RCC 7860 (cell line): ENCODE data around the gene FXYD3.
"Not testable (repeated sequence)": the region's sequence is repeated elsewhere in the genome, so short reads cannot be mapped to it uniquely, and the experiment has no call there.

Experiments
- DNase-seq: peaks from one replicate; pipeline ENCODE4 v3.0.0-alpha.2; 2015; ENCODE audit warnings: low spot score
- FAIRE-seq: peaks from 2 replicates; lab custom pipeline; 2012; peaks lifted over from hg19 to GRCh38; lab: Jason Lieb, UNC

The FXYD3 gene

DNA sequence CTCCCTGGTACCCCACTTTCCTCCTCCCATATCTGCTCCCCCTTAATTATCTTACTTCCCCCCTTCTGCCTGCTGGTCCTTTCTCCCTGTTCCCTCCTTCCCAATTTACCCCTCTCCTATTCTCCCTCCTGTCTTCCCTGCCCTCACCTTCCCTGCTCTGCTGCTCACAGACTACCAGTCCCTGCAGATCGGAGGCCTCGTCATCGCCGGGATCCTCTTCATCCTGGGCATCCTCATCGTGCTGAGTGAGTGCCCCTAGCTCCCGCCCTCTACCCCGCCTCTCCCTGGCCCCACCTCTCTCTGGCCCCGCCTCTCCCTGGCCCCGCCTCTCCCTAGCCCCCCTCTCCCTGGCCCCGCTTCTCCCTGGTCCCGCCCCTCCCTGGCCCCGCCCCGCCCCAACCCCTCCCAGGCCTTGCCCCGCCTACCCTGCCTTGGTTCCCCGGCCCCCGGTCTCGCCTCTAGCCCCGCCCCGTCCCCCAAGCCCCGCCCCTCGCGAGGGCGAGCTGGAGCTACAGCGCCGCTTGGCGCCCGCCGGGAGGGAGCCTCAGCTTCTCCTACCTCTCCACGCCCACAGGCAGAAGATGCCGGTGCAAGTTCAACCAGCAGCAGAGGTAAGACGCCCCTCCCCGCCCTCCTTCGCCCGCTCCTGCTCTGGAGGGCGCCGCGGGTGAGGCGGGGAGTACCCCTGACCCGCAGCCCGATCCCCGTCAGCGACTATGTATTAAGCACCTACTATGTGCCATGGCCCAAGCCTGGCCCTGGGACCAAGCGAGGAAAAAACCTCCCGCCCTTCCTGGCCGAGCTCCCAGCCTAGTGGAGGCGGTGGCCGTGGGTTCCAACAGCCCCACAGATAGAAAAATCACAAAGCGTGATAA lies 25.6 kb downstream of the FXYD3 start:
- DNase-seq (peak; percentile 71), FAIRE-seq (no peak)

DNA sequence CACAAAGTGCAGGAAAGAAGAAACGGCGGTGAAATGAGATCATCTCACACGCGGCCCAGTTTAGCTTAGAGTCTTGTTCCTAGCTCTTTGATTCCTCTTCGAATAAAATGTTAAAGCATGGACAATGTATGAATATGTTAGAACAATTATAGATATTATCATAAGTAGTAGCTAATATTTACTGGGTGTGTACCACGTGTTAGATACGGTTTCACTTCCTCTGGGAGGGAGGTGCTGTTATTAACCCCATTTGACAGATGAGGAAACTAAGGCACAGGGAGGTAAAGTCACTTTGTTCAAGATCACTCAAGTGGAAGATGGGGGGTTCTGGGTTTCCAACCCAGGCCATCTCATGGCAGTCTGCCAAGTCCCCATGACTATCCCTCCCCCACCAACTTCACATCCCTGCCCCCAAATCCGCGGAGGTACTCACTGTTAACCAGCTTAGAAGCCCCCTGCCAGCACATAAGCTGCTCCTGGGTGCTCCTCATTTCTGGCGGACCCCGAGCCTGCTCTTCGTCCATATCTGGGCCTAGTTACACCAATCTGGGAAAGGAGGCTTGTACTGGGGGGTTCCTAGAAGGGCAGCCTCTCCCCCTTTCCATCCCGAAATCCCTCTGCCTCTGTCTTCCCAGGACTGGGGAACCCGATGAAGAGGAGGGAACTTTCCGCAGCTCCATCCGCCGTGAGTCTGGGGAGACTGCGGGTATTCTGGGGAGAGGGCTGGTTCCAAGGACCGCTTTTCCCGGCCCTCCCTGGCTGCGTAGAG lies 26.4 kb downstream of the FXYD3 start:
- DNase-seq (no peak), FAIRE-seq (no peak)

DNA sequence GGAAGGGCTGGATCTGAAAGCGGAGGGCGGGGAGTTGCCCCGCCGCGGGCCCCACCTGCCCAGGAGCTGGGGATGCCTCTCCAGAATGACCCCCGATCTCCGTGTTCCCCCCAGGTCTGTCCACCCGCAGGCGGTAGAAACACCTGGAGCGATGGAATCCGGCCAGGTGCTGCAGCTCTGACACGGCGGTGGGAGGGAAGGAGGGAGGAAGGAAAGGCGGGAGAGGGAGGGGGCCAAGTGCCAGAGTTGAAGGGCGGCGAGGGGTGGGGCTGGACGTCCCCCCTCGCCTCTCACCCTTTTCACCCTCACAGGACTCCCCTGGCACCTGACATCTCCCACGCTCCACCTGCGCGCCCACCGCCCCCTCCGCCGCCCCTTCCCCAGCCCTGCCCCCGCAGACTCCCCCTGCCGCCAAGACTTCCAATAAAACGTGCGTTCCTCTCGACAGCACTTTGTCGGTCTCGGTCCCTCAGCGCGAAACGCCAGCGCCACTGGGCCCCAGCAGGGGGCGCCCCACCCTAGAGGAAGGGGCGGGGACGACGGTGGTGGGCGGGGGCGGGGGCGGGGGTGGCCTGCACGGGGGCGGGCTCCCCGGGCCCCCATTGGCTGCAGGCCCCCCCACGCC lies 27.1 kb downstream of the FXYD3 start:
- no peak for DNase-seq
- FAIRE-seq, result no peak

GRCh38 chr19:35143231-35143715 lies 27.6 kb downstream of the FXYD3 start, which contains the start of gene FXYD7:
Gene FXYD7, plus strand, starts transcription at chr19:35143255. Its CDS starts 79 bp downstream, at chr19:35143334.
- no peak for DNase-seq
- FAIRE-seq, result no peak

DNA sequence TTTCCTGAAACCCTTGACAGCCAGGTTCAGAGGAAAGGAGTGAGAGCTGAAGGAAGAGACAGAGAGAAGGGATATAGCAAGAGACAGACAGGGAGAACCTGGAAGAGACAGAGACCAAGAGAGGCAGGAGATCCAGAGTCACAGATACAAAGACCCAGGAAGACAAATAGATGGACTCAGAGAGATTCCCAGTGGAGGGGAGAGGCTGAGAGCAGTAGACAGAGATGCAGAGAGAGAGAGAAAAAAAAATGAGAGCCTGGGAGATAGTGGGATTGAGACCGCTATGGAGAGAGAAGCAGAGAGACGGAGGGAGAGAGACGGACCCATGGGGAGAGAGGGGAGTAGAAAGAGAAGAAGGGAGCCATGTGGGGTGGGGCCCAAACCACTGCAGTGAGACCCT lies 28.2 kb downstream of the FXYD3 start:
- DNase-seq, result no peak
- no peak for FAIRE-seq

DNA sequence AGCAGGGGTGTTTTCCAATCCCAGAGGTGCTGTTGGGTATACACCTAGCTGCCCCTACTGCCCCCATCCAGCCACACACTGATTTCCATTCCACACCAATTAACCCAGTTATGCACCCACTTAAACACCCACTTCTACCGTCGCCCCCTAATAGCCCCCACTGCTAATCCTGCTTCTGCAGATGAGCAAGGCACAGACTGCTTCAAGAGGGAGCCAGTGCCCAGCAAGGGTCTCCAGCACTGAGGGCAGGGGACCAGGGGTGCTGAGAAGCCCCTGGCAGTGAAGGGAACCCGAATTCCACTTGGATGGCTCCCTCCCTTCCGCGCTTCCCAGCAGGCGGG lies 28.6 kb downstream of the FXYD3 start:
- FAIRE-seq, result no peak
- no peak for DNase-seq

- FAIRE-seq (no peak), DNase-seq (peak; percentile 71)
Measured at GRCh38 chr19:35144600-35145436, 29.2 kb downstream of the FXYD3 start.

GRCh38 chr19:35146746-35147459 lies 31.3 kb downstream of the FXYD3 start:
- FAIRE-seq, result no peak
- DNase-seq, result no peak

DNA sequence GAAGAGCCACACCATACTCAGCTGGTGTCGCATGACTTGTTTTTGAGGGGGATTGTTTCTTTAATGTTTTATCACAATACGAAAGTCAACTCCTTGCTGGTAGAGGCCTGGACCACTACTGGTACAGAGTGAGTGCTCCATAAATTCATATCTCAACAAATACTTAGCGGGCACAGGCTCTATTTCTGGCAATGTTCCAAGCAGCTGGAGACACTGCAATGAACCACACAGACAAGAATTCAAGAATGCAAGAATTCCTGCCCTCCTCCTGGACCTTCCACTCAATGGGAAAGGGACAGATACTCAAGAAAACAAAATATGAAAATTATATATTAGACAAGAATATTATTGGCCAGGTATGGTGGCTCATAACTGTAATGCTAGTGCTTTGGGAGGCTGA lies 33.8 kb downstream of the FXYD3 start:
- DNase-seq (no peak), FAIRE-seq (no peak)

DNA sequence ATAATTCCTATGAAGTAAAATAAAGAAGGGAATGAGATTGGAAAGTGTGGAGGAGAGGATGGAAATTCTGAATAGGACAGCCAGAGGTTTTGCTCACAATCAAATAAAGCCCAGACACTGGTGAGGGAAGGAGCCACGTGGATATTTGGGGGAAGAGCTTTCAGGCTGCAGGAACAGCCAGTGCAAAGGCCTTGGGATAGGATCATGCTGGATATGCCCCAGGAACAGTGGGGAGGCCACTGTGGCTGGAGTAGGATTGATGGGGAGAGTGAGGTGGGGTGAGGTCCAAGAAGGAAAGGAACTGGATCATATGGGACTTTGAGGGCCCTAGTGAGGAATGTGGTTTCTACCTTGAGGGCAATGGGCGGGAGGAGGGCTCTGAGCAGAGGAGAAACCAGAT lies 34.8 kb downstream of the FXYD3 start:
- FAIRE-seq (no peak), DNase-seq (no peak)

DNA sequence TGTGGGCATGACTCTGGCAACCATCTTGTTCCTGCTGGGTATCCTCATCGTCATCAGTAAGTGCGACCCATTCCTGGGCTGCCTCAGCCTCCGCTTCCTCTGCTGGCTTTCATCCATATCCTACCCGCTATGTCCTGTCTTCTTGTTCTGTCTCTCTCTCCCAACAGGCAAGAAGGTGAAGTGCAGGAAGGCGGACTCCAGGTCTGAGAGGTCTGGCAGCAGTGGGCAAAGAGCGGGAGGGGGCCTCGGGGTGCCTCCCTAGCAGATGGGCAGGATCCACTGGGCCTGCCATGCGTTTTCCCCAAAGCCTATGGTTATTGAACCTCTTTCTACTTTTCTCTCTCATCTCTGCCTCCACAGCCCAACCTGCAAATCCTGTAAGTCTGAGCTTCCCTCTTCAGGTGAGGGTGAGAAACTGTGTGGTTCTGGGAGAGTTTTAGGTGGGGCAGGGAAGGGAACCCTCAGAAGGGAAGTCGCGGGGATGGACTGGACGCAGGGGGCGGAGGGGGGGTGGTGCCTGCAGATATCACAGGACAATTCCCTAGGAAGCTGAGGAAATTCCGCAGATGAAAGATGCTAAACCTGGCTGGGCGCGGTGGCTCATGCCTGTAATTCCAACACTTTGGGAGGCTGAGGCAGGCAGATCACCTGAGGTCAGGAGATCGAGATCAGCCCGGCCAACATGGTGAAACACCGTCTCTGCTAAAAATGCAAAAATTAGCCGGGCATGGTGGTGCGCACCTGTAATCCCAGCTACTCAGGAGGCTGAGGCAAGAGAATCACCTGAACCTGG lies 35.8 kb downstream of the FXYD3 start:
- no peak for FAIRE-seq
- no peak for DNase-seq

DNA sequence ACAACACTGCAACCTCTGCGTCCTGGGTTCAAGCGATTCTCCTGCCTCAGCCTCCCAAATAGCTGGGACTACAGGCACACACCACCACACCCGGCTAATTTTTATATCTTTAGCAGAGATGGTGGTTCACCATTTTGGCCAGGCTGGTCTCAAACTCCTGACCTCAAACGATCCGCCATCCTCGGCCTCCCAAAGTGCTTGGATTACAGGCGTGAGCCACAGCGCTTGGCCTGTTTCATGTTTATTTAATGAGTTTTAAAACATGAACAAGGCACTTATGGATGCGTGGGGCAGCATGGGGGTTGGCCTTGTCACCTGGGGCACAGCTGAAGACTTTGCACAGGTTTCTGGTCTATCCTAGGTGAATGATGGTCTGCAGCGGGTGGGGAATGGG lies 37.5 kb downstream of the FXYD3 start:
- DNase-seq, FAIRE-seq: not testable (repeated sequence)

GRCh38 chr19:35153701-35154524 lies 38.3 kb downstream of the FXYD3 start:
- DNase-seq, result no peak
- no peak for FAIRE-seq

GRCh38 chr19:35154525-35155406 lies 39.1 kb downstream of the FXYD3 start, which contains the start of gene FXYD5:
Gene FXYD5, plus strand, starts transcription at chr19:35154735. Its CDS starts 816 bp downstream, at chr19:35155551.
- peak; percentile 65 for DNase-seq
- no peak for FAIRE-seq

GRCh38 chr19:35155441-35155840 lies 39.8 kb downstream of the FXYD3 start:
- FAIRE-seq, result no peak
- DNase-seq, result no peak

GRCh38 chr19:35155981-35156672 lies 40.5 kb downstream of the FXYD3 start:
- DNase-seq (no peak), FAIRE-seq (no peak)

DNA sequence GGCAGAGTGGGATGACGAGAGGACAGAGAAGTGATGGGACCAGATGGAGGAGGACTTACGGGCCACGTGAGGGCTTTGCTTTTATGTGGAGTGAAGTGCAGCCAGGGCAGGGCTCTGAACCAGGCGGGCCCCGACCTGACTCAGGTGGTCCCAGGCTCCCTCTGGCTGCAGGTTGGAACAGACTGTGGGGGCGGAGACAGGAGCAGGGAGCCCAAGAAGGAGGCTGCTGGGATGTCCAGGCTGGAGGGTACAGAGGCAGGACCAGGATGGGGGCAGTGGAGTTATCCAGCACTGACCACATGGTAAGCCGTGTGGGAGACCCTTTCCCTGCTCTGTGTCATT lies 41.0 kb downstream of the FXYD3 start:
- no peak for DNase-seq
- no peak for FAIRE-seq
